ENCODE data around the gene ZNF710. TPM values are rescaled to one million over a fixed set of nuclear protein-coding genes. Genes with fewer than 3 reads are reported as not detected.
A peak's percentile ranks its signal among the peaks of the same experiment; 100 is the strongest.

ZNF710 gene
- total RNA-seq, 4 donors from 2014 or later: 9.0 to 15.6 (median 11.2) TPM

DNA sequence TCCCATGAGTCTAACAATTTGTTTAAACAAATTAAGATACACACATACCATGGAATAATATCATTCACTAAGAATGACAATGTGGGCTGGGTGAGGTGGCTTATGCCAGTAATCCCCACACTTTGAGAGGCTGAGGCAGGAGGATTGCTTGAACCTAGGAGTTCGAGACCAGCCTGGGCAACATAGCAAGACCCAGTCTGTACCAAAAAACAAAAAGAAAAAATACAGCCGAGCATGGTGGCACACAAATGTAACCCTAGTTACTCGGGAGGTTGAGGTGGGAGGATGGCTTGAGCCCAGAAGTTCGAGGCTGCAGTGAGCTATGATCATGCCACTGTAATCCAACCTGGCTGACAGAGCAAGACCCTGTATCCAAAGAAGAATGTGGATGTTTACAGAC is 4.0 kb upstream of the ZNF710 start:
- H3K4me1 ChIP-seq: peaks cover 0 to 15% (median 7%) of the 10 kb centered on the region in 4 donors
- no peak overlapping the region for H3K27ac ChIP-seq
- 78 to 84% methylated on average over 4 of the region's 4 CpGs for WGBS, 2 donors
- no peak overlapping the region for H3K4me3 ChIP-seq
- DNase-seq (ENCODE audit: low spot score in 2 of 2): no peak
- no peaks in the 10 kb centered on the region for H3K27me3 ChIP-seq
- H3K9me3 ChIP-seq: no peaks in the 10 kb centered on the region
- H3K36me3 ChIP-seq: no peaks in the 10 kb centered on the region
- TF ChIP-seq EP300 (IDR thresholded peaks at IDR 0.05) (no peak), POLR2A (IDR thresholded peaks at IDR 0.05) (no peak)
- TF ChIP-seq, protein P1, sequence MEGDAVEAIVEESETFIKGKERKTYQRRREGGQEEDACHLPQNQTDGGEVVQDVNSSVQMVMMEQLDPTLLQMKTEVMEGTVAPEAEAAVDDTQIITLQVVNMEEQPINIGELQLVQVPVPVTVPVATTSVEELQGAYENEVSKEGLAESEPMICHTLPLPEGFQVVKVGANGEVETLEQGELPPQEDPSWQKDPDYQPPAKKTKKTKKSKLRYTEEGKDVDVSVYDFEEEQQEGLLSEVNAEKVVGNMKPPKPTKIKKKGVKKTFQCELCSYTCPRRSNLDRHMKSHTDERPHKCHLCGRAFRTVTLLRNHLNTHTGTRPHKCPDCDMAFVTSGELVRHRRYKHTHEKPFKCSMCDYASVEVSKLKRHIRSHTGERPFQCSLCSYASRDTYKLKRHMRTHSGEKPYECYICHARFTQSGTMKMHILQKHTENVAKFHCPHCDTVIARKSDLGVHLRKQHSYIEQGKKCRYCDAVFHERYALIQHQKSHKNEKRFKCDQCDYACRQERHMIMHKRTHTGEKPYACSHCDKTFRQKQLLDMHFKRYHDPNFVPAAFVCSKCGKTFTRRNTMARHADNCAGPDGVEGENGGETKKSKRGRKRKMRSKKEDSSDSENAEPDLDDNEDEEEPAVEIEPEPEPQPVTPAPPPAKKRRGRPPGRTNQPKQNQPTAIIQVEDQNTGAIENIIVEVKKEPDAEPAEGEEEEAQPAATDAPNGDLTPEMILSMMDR (IDR thresholded peaks at IDR 0.05): no peak

DNA sequence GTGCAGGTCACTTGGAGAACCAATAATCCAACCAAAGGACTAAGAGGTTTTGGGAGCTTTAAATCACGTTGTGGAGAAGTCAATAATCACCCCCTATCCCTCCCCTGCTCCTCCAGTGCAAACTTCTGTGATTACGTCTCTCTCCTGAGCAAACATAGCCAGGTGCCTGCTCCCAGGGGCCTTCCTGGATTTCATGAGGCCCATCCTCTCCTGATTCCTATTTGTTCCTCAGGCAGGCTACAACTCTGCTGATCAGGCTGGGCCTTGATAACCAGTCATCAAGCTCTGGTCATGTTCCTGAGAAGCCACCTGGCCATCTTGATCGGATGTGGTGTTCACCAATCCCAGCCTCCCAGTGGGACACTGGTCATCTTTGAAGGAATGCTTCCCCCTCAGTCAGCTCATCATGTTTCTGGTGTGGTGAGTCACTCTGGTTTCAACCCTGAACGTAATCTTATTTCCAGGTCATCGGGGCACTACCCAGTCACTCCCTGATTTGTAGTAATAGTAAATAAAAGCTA is 2.9 kb upstream of the ZNF710 start:
- Histone ChIP-seq H3K27me3 (no peaks in the 10 kb centered on the region), H3K4me1 (peaks cover 0 to 24% (median 10%) of the 10 kb centered on the region in 4 donors), H3K36me3 (no peaks in the 10 kb centered on the region), H3K4me3 (no peak overlapping the region), H3K27ac (no peak overlapping the region), H3K9me3 (no peaks in the 10 kb centered on the region)
- WGBS, 2 donors: 55 to 56% methylated on average over 5 of the region's 5 CpGs
- no peak for TF ChIP-seq EP300 (IDR thresholded peaks at IDR 0.05)
- TF ChIP-seq POLR2A (IDR thresholded peaks at IDR 0.05): no peak
- TF ChIP-seq, protein P1 (IDR thresholded peaks at IDR 0.05): no peak
- no peak for DNase-seq (ENCODE audit: low spot score in 2 of 2)

DNA sequence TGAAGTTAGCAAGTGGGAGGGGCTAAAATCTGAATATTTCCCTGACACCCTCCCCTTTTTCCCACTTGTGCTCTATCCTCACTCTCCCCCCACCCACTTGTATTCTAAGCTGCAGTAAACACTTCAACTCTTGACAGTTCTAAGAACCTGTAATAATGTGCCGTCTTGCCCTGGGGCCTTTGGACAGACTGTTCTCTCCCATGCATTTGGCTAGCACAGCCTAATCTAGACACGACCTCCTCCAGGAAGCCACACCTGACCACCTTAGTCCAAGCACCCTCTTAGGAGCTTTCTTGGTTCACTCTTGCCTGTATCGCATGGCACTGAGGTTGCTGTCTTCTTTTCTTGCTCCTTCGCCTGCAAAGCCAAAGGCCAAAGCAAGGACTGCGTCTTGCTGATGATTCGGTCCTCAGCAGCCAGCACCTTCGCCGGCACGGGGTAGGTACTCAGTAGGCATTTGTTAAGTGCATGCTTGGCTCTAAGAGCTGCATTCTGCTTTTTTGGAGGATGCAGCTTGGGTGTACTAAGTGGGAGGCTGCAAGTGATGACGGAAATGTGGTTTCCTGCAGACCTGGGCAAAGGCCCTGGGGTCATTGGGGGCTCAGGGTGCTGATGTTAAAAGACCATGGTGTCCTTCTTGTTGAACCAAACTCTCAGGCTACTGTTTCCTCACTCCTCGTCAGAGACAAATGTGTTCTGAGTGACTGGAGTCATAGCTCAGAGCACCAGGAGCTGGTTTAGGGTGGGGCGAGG is 2.0 kb upstream of the ZNF710 start:
- H3K9me3 ChIP-seq: no peaks in the 10 kb centered on the region
- H3K4me3 ChIP-seq: no peak overlapping the region
- H3K27ac ChIP-seq: peak overlapping the region in 3 of 4 donors; percentile 87 to 96 (median 96)
- DNase-seq (ENCODE audit: low spot score in 2 of 2): no peak
- H3K36me3 ChIP-seq: no peaks in the 10 kb centered on the region
- H3K27me3 ChIP-seq: no peaks in the 10 kb centered on the region
- WGBS, 2 donors: 68% methylated on average over 12 of the region's 12 CpGs
- peaks cover 0 to 33% (median 13%) of the 10 kb centered on the region in 4 donors for H3K4me1 ChIP-seq
- TF ChIP-seq, protein P1 (IDR thresholded peaks at IDR 0.05): no peak
- no peak for TF ChIP-seq EP300 (IDR thresholded peaks at IDR 0.05)

DNA sequence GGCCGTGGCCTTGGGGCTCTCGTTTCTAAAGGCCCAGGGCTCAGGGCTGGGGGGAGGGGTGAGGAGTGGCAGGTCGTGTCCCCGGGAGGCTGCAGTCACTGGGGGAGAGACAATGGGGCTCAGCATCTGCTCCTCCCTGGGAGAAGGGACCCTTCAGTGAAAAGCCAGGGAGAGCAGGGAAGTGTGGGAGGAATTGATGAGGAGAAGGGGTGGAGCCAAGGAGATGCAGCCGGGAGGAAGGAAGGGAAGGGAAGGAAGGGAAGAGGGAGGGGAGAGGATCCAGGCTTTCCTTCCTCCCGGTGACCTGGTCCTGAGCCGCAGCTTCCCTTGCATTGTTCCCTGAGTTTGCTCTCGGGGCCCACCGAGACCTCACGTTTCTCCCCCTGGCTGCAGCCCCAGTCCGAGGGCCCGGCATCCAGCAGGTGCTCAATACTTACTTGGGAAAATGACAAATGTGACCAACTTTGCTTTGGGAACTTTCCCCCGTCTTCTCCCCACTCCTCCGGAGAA is 1.4 kb upstream of the ZNF710 start:
- Histone ChIP-seq H3K27ac (peak overlapping the region; percentile 57 to 96 (median 92)), H3K4me3 (peak overlapping the region; percentile 23 to 82 (median 52)), H3K4me1 (peaks cover 0 to 39% (median 17%) of the 10 kb centered on the region in 4 donors), H3K9me3 (no peaks in the 10 kb centered on the region), H3K36me3 (no peaks in the 10 kb centered on the region), H3K27me3 (no peaks in the 10 kb centered on the region)
- 8 to 9% methylated on average over 14 of the region's 14 CpGs for WGBS, 2 donors
- DNase-seq (ENCODE audit: low spot score in 2 of 2): no peak
- TF ChIP-seq EP300 (IDR thresholded peaks at IDR 0.05) (peak in 1 of 2 donors; percentile 17), POLR2A (IDR thresholded peaks at IDR 0.05) (no peak)

DNA sequence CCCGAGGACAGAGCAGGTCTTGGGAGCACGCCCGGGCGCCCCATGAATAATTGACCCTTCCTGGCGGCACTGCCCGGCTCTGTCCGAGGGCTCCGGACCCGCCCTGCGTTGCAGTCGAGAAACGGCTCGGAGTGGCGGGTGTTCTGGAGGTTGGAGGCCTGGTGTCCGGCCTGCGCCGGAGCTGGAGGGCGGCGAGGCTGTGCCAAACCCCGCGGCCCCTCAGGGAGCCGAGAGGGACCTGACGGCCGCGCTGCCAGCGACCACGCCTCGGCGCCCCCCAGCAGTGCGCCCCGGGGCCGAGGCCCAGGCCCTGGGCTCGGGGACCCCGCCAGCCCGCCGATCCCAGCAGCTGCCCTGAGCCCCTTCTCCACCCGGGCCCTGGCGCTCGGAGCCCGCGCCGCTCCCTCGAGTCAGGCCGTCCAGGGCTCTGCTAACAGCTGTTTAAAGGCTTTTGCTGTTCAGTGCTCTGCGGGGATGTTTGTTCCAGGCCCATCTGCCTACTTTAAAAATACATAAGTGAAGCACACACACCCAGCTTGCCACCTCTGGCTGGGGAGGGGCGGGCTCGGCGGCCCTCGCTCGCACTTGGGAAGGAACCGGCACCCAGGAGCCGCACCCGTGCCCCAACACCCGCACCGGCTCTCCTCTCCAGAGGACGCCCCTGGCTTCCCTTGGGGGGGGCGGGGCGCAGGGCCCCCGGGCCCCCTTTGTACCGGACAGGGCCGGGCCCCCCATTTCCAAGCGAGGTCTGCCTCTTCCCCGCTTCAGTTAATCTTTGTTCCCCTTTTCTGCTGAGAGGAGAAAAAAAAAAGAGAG is 730 bp upstream of the ZNF710 start:
- DNase-seq (ENCODE audit: low spot score in 2 of 2): no peak
- TF ChIP-seq, protein P1 (IDR thresholded peaks at IDR 0.05): no peak
- TF ChIP-seq EP300 (IDR thresholded peaks at IDR 0.05) (no peak), POLR2A (IDR thresholded peaks at IDR 0.05) (no peak)
- Histone ChIP-seq H3K9me3 (no peaks in the 10 kb centered on the region), H3K4me1 (peaks cover 0 to 46% (median 19%) of the 10 kb centered on the region in 4 donors), H3K36me3 (no peaks in the 10 kb centered on the region), H3K27ac (peak overlapping the region; percentile 57 to 96 (median 92)), H3K4me3 (peak overlapping the region; percentile 23 to 82 (median 52)), H3K27me3 (no peaks in the 10 kb centered on the region)
- WGBS, 2 donors: 9 to 14% methylated on average over 50 to 62 of the region's 63 CpGs
